ENCODE data around the gene CD244.
"Not testable (repeated sequence)": the region's sequence is repeated elsewhere in the genome, so short reads cannot be mapped to it uniquely, and the experiment has no call there.

The CD244 gene

GRCh38 chr1:160885042-160885441, 22.4 kb upstream of the CD244 start, which contains the start of gene ITLN1:
Gene ITLN1, minus strand, starts transcription at chr1:160885180. Its CDS starts 303 bp downstream, at chr1:160884877.
- no peak for DNase-seq (ENCODE audit: extremely low read depth, low read depth)
- TF ChIP-seq CTCF (IDR thresholded peaks at IDR 0.05; ENCODE audit: low read depth, low read length, missing control alignments) = no peak
- no peak within 1 kb of the TSS for H3K4me3 ChIP-seq (replicated peaks; ENCODE audit: low read depth, low read length)

DNA sequence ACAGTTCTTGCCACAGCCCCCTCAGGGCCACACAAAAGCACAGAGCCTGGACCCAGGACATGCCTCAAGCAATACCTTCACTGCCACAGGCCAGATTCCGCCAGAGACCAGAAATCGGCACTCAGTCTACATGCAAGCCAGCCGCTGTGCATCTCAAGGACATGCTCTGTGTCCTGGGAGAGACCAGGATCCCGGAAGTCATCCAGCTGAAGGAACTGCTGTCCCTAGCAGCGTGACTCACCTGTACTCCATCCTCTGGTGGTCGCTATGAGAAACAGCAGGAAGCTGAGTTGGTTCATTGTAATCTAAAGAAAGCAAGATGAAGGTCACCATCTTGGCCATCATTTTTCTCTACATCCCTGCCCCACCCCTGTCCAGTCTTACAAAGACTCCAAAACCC, 21.9 kb upstream of the CD244 start:
- no peak for DNase-seq (ENCODE audit: extremely low read depth, low read depth)
- TF ChIP-seq CTCF (IDR thresholded peaks at IDR 0.05; ENCODE audit: low read depth, low read length, missing control alignments) = no peak
- H3K4me3 ChIP-seq (replicated peaks; ENCODE audit: low read depth, low read length) = no peak overlapping the region

GRCh38 chr1:160883581-160884513, 21.2 kb upstream of the CD244 start:
- no peak for TF ChIP-seq CTCF (IDR thresholded peaks at IDR 0.05; ENCODE audit: low read depth, low read length, missing control alignments)
- H3K4me3 ChIP-seq (replicated peaks; ENCODE audit: low read depth, low read length) = no peak overlapping the region
- no peak for DNase-seq (ENCODE audit: extremely low read depth, low read depth)

DNA sequence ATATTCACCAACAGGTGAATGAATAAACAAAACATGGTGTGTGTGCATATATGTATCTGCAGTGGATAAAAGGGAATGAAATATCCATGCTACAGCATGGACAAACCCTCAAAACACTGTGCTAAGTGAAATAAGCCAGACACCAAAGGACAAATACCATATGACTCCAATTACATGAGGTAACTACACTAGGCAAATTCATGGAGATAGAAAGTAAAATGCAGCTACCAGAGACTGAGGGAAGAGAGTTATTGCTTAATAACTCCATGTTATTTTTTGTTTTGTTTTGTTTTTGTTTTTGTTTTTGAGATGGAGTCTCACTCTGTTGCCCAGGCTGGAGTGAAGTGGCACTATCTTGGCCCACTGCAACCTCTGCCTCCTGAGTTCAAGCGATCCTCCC, 19.9 kb upstream of the CD244 start:
- no peak for TF ChIP-seq CTCF (IDR thresholded peaks at IDR 0.05; ENCODE audit: low read depth, low read length, missing control alignments)
- no peak for DNase-seq (ENCODE audit: extremely low read depth, low read depth)
- H3K4me3 ChIP-seq (replicated peaks; ENCODE audit: low read depth, low read length) = no peak overlapping the region

DNA sequence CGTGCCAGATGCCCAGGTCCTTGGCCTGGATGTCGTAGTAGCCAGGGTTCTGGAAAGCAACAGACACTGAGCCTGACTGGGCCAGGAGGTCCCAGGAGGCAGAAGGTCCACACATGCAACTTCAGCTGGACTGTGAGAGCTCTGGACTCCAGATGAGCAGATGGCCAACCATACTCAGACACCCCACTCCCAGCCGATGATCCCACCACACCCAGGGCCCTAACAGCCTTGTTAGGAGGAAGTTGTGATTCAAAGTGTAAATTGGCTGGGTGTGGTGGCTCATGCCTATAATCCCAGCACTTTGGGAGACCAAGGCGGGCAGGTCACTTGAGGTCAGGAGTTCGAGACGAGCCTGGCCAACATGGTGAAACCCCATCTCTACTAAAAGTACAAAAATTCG, 18.6 kb upstream of the CD244 start:
- not testable (repeated sequence) for DNase-seq (ENCODE audit: extremely low read depth, low read depth); H3K4me3 ChIP-seq (replicated peaks; ENCODE audit: low read depth, low read length)

DNA sequence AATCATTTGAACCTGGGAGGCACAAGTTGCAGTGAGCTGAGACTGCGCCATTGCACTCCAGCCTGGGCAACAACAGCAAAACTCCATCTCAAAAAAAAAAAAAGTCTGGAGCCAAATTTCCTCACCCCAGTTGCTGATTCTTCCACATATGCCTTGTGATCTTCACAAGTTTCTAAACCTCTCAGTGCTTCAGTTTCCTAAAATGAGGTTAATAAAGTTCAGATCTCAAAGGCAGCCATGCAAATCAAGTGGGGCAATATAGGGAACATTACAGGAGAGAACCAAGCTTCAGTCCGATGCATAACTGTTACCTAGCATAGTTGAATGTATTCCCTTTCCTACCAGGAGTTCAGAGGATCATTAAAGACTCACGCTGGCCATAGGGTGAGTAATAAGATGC, 17.5 kb upstream of the CD244 start:
- no peak for DNase-seq (ENCODE audit: extremely low read depth, low read depth)
- H3K4me3 ChIP-seq (replicated peaks; ENCODE audit: low read depth, low read length) = no peak overlapping the region
- TF ChIP-seq CTCF (IDR thresholded peaks at IDR 0.05; ENCODE audit: low read depth, low read length, missing control alignments) = no peak

DNA sequence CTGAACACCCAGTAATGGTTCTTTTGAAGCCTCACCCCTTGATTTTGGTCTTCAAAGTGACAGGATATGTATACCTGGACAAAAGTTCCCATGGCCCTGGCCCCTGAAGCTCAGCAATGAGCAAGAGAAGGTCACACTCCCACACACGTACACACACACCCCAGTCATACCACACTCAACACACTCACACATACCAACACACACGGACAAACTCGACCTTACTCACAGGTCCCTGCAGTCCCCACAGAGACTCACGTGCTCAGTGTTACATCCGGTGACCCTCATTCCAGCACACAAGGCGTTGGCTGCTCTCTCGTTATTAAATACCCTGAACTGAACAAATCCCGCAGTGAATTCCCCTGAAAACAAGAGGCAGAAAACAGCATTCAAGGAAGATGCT, 16.4 kb upstream of the CD244 start:
- no peak for TF ChIP-seq CTCF (IDR thresholded peaks at IDR 0.05; ENCODE audit: low read depth, low read length, missing control alignments)
- no peak overlapping the region for H3K4me3 ChIP-seq (replicated peaks; ENCODE audit: low read depth, low read length)
- no peak for DNase-seq (ENCODE audit: extremely low read depth, low read depth)
